ENCODE results near the gene ATRNL1.
A peak's percentile ranks its signal among the peaks of the same experiment; 100 is the strongest.

The ATRNL1 gene

GRCh38 chr10:115572740-115573455 lies 479.7 kb downstream of the ATRNL1 start:
- Histone ChIP-seq H3K9me3 (replicated peaks; ENCODE audit: insufficient read depth, low read length) (no peaks in the 10 kb centered on the region), H2AFZ (ENCODE audit: low read length) (no peak overlapping the region), H3K9ac (ENCODE audit: low read length) (no peak overlapping the region), H3K4me1 (ENCODE audit: low read length) (peaks cover 4% of the 10 kb centered on the region; the same call in 1 of the 2 replicates), H3K4me3 (ENCODE audit: low read length) (no peak overlapping the region), H3K9me2 (replicated peaks; ENCODE audit: insufficient read depth, low read length) (no peaks in the 10 kb centered on the region), H3K36me3 (replicated peaks; ENCODE audit: insufficient read depth, low read length) (no peaks in the 10 kb centered on the region), H4K20me1 (ENCODE audit: insufficient read depth, low read length) (no peaks in the 10 kb centered on the region), H3K27me3 (replicated peaks; ENCODE audit: insufficient read depth, low read length) (no peaks in the 10 kb centered on the region), H3K79me2 (ENCODE audit: low read length) (no peaks in the 10 kb centered on the region), H3K4me2 (ENCODE audit: low read depth, low read length) (no peak overlapping the region), H3K27ac (ENCODE audit: low read length) (no peak overlapping the region), H3F3A (ENCODE audit: insufficient read depth, low read length) (no peaks in the 10 kb centered on the region)
- TF ChIP-seq EZH2 (optimal IDR thresholded peaks at IDR 0.05; ENCODE audit: low read depth, low read length) (no peak), EZH2phosphoT487 (IDR thresholded peaks at IDR 0.05; ENCODE audit: low read length) (no peak), CTCF (IDR thresholded peaks at IDR 0.05; ENCODE audit: low read length) (peak; percentile 40)
- DNase-seq, result no peak

- H3K9me2 ChIP-seq (replicated peaks; ENCODE audit: insufficient read depth, low read length), result no peaks in the 10 kb centered on the region
- H3K4me1 ChIP-seq (ENCODE audit: low read length), result peaks cover 4% of the 10 kb centered on the region; the same call in 1 of the 2 replicates
- no peak for DNase-seq
- no peak overlapping the region for H2AFZ ChIP-seq (ENCODE audit: low read length)
- H3K79me2 ChIP-seq (ENCODE audit: low read length), result no peaks in the 10 kb centered on the region
- no peak overlapping the region for H3K27ac ChIP-seq (ENCODE audit: low read length)
- no peak overlapping the region for H3K4me2 ChIP-seq (ENCODE audit: low read depth, low read length)
- TF ChIP-seq CTCF (IDR thresholded peaks at IDR 0.05; ENCODE audit: low read length) (no peak), EZH2phosphoT487 (IDR thresholded peaks at IDR 0.05; ENCODE audit: low read length) (no peak), EZH2 (optimal IDR thresholded peaks at IDR 0.05; ENCODE audit: low read depth, low read length) (no peak)
- no peak overlapping the region for H3K9ac ChIP-seq (ENCODE audit: low read length)
- H3F3A ChIP-seq (ENCODE audit: insufficient read depth, low read length), result no peaks in the 10 kb centered on the region
- H3K27me3 ChIP-seq (replicated peaks; ENCODE audit: insufficient read depth, low read length), result no peaks in the 10 kb centered on the region
- H3K4me3 ChIP-seq (ENCODE audit: low read length), result no peak overlapping the region
- H4K20me1 ChIP-seq (ENCODE audit: insufficient read depth, low read length), result no peaks in the 10 kb centered on the region
- no peaks in the 10 kb centered on the region for H3K36me3 ChIP-seq (replicated peaks; ENCODE audit: insufficient read depth, low read length)
- no peaks in the 10 kb centered on the region for H3K9me3 ChIP-seq (replicated peaks; ENCODE audit: insufficient read depth, low read length)
Observed at GRCh38 chr10:115580239-115580638, 487.1 kb downstream of the ATRNL1 start.

GRCh38 chr10:115593060-115593459 lies 499.9 kb downstream of the ATRNL1 start:
- H4K20me1 ChIP-seq (ENCODE audit: insufficient read depth, low read length), result no peaks in the 10 kb centered on the region
- TF ChIP-seq EZH2 (optimal IDR thresholded peaks at IDR 0.05; ENCODE audit: low read depth, low read length) (no peak), CTCF (IDR thresholded peaks at IDR 0.05; ENCODE audit: low read length) (no peak), EZH2phosphoT487 (IDR thresholded peaks at IDR 0.05; ENCODE audit: low read length) (no peak)
- H3K4me2 ChIP-seq (ENCODE audit: low read depth, low read length), result no peak overlapping the region
- no peaks in the 10 kb centered on the region for H3K9me2 ChIP-seq (replicated peaks; ENCODE audit: insufficient read depth, low read length)
- no peaks in the 10 kb centered on the region for H3K27me3 ChIP-seq (replicated peaks; ENCODE audit: insufficient read depth, low read length)
- H2AFZ ChIP-seq (ENCODE audit: low read length), result no peak overlapping the region
- H3K9ac ChIP-seq (ENCODE audit: low read length), result no peak overlapping the region
- H3F3A ChIP-seq (ENCODE audit: insufficient read depth, low read length), result no peaks in the 10 kb centered on the region
- H3K36me3 ChIP-seq (replicated peaks; ENCODE audit: insufficient read depth, low read length), result no peaks in the 10 kb centered on the region
- H3K27ac ChIP-seq (ENCODE audit: low read length), result no peak overlapping the region
- H3K4me1 ChIP-seq (ENCODE audit: low read length), result no peaks in the 10 kb centered on the region
- no peaks in the 10 kb centered on the region for H3K9me3 ChIP-seq (replicated peaks; ENCODE audit: insufficient read depth, low read length)
- DNase-seq, result no peak
- H3K79me2 ChIP-seq (ENCODE audit: low read length), result no peaks in the 10 kb centered on the region
- no peak overlapping the region for H3K4me3 ChIP-seq (ENCODE audit: low read length)

Measured in MM.1S (cell line).